ENCODE data around the gene OR10G6. TPM values are rescaled to one million over a fixed set of nuclear protein-coding genes. Genes with fewer than 3 reads are reported as not detected.
"Not testable (repeated sequence)": the region's sequence is repeated elsewhere in the genome, so short reads cannot be mapped to it uniquely, and the experiment has no call there.

The OR10G6 gene
- total RNA-seq (not detected), total RNA-seq (0 to 0.06 (median 0) reads per million in 29 experiments)
- total RNA-seq (2013) = not detected

- Mint-ChIP-seq H3K27me3 (no peaks in the 10 kb centered on the region), H3K36me3 (no peaks in the 10 kb centered on the region), H3K4me1 (no peaks in the 10 kb centered on the region), H3K27ac (no peak within 1 kb of the TSS), H3K9me3 (no peaks in the 10 kb centered on the region), H3K4me3 (no peak within 1 kb of the TSS)
- no peak within 1 kb of the TSS for H3K4me3 ChIP-seq (ENCODE audit: control insufficient read depth in 1 of 2, extremely low read depth in 1 of 2, low read length in 1 of 2)
- H3K36me3 ChIP-seq (ENCODE audit: control insufficient read depth in 2 of 2, extremely low read depth in 1 of 2, insufficient read depth in 1 of 2, low read length in 1 of 2) = no peaks in the 10 kb centered on the region
- DNase-seq = no peak
- ChIA-PET POLR2A (no interaction called here), CTCF (no interaction called here)
- WGBS (ENCODE audit: insufficient coverage) = no CpG with 5 or more reads among the region's 1 CpG
- ATAC-seq (replicated peaks in 1 of 4) = no peak
- H3K4me1 ChIP-seq (ENCODE audit: control insufficient read depth in 1 of 2, extremely low read depth in 1 of 2, insufficient read depth in 2 of 2, low read length in 2 of 2) = no peaks in the 10 kb centered on the region
- H3K27me3 ChIP-seq (replicated peaks in 1 of 2; ENCODE audit: control insufficient read depth in 2 of 2, extremely low read depth in 1 of 2, insufficient read depth in 2 of 2, low read length in 1 of 2) = no peaks in the 10 kb centered on the region
- H3K27ac ChIP-seq (ENCODE audit: low read length) = no peak within 1 kb of the TSS
- H3K9me3 ChIP-seq = no peaks in the 10 kb centered on the region
Observed at GRCh38 chr11:123995119-123995518, at the start of gene OR10G6. OR10G6 (minus strand) TSS chr11:123995161; CDS start chr11:123995161, 0 bp downstream.

GRCh38 chr11:124043420-124043819, 48.5 kb upstream of the OR10G6 start:
- Mint-ChIP-seq H3K4me1 (no peaks in the 10 kb centered on the region), H3K27ac (no peak overlapping the region), H3K27me3 (no peaks in the 10 kb centered on the region), H3K36me3 (no peaks in the 10 kb centered on the region), H3K9me3 (no peaks in the 10 kb centered on the region), H3K4me3 (no peak overlapping the region)
- no peak for ATAC-seq (replicated peaks in 1 of 4)
- no peak overlapping the region for H3K27ac ChIP-seq (ENCODE audit: low read length)
- H3K4me3 ChIP-seq (ENCODE audit: control insufficient read depth in 1 of 2, extremely low read depth in 1 of 2, low read length in 1 of 2) = no peak overlapping the region
- H3K36me3 ChIP-seq (ENCODE audit: control insufficient read depth in 2 of 2, extremely low read depth in 1 of 2, insufficient read depth in 1 of 2, low read length in 1 of 2) = no peaks in the 10 kb centered on the region
- no peaks in the 10 kb centered on the region for H3K9me3 ChIP-seq
- CTCF ChIA-PET = no interaction called here
- H3K27me3 ChIP-seq (replicated peaks in 1 of 2; ENCODE audit: control insufficient read depth in 2 of 2, extremely low read depth in 1 of 2, insufficient read depth in 2 of 2, low read length in 1 of 2) = no peaks in the 10 kb centered on the region
- no peaks in the 10 kb centered on the region for H3K4me1 ChIP-seq (ENCODE audit: control insufficient read depth in 1 of 2, extremely low read depth in 1 of 2, insufficient read depth in 2 of 2, low read length in 2 of 2)
- no CpG with 5 or more reads among the region's 4 CpGs for WGBS (ENCODE audit: insufficient coverage)
- no peak for DNase-seq
- POLR2A ChIA-PET = no interaction called here

- CTCF ChIA-PET = interaction anchor here in 1 of 2 donors (0.9 kb wide), 1 partner anchor 10 kb away, joined by 3 read pairs; no protein-coding TSS in a partner anchor
- DNase-seq = no peak
- no peaks in the 10 kb centered on the region for H3K4me1 ChIP-seq (ENCODE audit: control insufficient read depth in 1 of 2, extremely low read depth in 1 of 2, insufficient read depth in 2 of 2, low read length in 2 of 2)
- no peaks in the 10 kb centered on the region for H3K4me1 Mint-ChIP-seq
- no peak within 1 kb of the TSS for H3K27ac Mint-ChIP-seq
- POLR2A ChIA-PET = no interaction called here
- no peak within 1 kb of the TSS for H3K4me3 ChIP-seq (ENCODE audit: control insufficient read depth in 1 of 2, extremely low read depth in 1 of 2, low read length in 1 of 2)
- no peaks in the 10 kb centered on the region for H3K36me3 ChIP-seq (ENCODE audit: control insufficient read depth in 2 of 2, extremely low read depth in 1 of 2, insufficient read depth in 1 of 2, low read length in 1 of 2)
- no peak within 1 kb of the TSS for H3K27ac ChIP-seq (ENCODE audit: low read length)
- H3K27me3 ChIP-seq (replicated peaks in 1 of 2; ENCODE audit: control insufficient read depth in 2 of 2, extremely low read depth in 1 of 2, insufficient read depth in 2 of 2, low read length in 1 of 2) = no peaks in the 10 kb centered on the region
- H3K36me3 Mint-ChIP-seq = no peaks in the 10 kb centered on the region
- WGBS (ENCODE audit: insufficient coverage) = no CpG with 5 or more reads among the region's 1 CpG
- no peak for ATAC-seq (replicated peaks in 1 of 4)
- H3K9me3 Mint-ChIP-seq = no peaks in the 10 kb centered on the region
- H3K9me3 ChIP-seq = no peaks in the 10 kb centered on the region
- no peak within 1 kb of the TSS for H3K4me3 Mint-ChIP-seq
- peaks cover 4 to 9% of the 10 kb centered on the region in 2 donors for H3K27me3 Mint-ChIP-seq
Observed at GRCh38 chr11:124041254-124041653, 46.3 kb upstream of the OR10G6 start, which contains the start of gene OR10G7. OR10G7 (minus strand) TSS chr11:124041325; CDS start chr11:124039001, 2,324 bp downstream.

GRCh38 chr11:124039557-124039956, 44.6 kb upstream of the OR10G6 start:
- no peak for ATAC-seq (replicated peaks in 1 of 4)
- Histone ChIP-seq H3K4me3 (ENCODE audit: control insufficient read depth in 1 of 2, extremely low read depth in 1 of 2, low read length in 1 of 2) (no peak overlapping the region), H3K27me3 (replicated peaks in 1 of 2; ENCODE audit: control insufficient read depth in 2 of 2, extremely low read depth in 1 of 2, insufficient read depth in 2 of 2, low read length in 1 of 2) (no peaks in the 10 kb centered on the region), H3K9me3 (no peaks in the 10 kb centered on the region), H3K4me1 (ENCODE audit: control insufficient read depth in 1 of 2, extremely low read depth in 1 of 2, insufficient read depth in 2 of 2, low read length in 2 of 2) (no peaks in the 10 kb centered on the region), H3K36me3 (ENCODE audit: control insufficient read depth in 2 of 2, extremely low read depth in 1 of 2, insufficient read depth in 1 of 2, low read length in 1 of 2) (no peaks in the 10 kb centered on the region), H3K27ac (ENCODE audit: low read length) (no peak overlapping the region)
- peaks cover 7 to 17% of the 10 kb centered on the region in 2 donors for H3K27me3 Mint-ChIP-seq
- H3K4me3 Mint-ChIP-seq = no peak overlapping the region
- no peak overlapping the region for H3K27ac Mint-ChIP-seq
- no peaks in the 10 kb centered on the region for H3K36me3 Mint-ChIP-seq
- DNase-seq = no peak
- 100% methylated on average over 3 of the region's 9 CpGs for WGBS (ENCODE audit: insufficient coverage)
- ChIA-PET CTCF (no interaction called here), POLR2A (no interaction called here)
- no peaks in the 10 kb centered on the region for H3K9me3 Mint-ChIP-seq
- no peaks in the 10 kb centered on the region for H3K4me1 Mint-ChIP-seq

- no peak overlapping the region for H3K27ac ChIP-seq (ENCODE audit: low read length)
- CTCF ChIA-PET = no interaction called here
- no peaks in the 10 kb centered on the region for H3K27me3 ChIP-seq (replicated peaks in 1 of 2; ENCODE audit: control insufficient read depth in 2 of 2, extremely low read depth in 1 of 2, insufficient read depth in 2 of 2, low read length in 1 of 2)
- no peaks in the 10 kb centered on the region for H3K4me1 ChIP-seq (ENCODE audit: control insufficient read depth in 1 of 2, extremely low read depth in 1 of 2, insufficient read depth in 2 of 2, low read length in 2 of 2)
- no peaks in the 10 kb centered on the region for H3K36me3 Mint-ChIP-seq
- POLR2A ChIA-PET = no interaction called here
- 100% methylated on average over 1 of the region's 1 CpG for WGBS (ENCODE audit: insufficient coverage)
- no peaks in the 10 kb centered on the region for H3K36me3 ChIP-seq (ENCODE audit: control insufficient read depth in 2 of 2, extremely low read depth in 1 of 2, insufficient read depth in 1 of 2, low read length in 1 of 2)
- ATAC-seq (replicated peaks in 1 of 4) = no peak
- no peaks in the 10 kb centered on the region for H3K9me3 ChIP-seq
- H3K9me3 Mint-ChIP-seq = no peaks in the 10 kb centered on the region
- H3K4me3 Mint-ChIP-seq = no peak overlapping the region
- H3K4me3 ChIP-seq (ENCODE audit: control insufficient read depth in 1 of 2, extremely low read depth in 1 of 2, low read length in 1 of 2) = no peak overlapping the region
- no peak overlapping the region for H3K27ac Mint-ChIP-seq
- H3K4me1 Mint-ChIP-seq = no peaks in the 10 kb centered on the region
- H3K27me3 Mint-ChIP-seq = peaks cover 7 to 20% of the 10 kb centered on the region in 2 donors
- DNase-seq = no peak
Observed at GRCh38 chr11:124036666-124037065, 41.7 kb upstream of the OR10G6 start.

GRCh38 chr11:124026498-124026897, 31.5 kb upstream of the OR10G6 start, which contains the start of gene OR10G8:
OR10G8 (plus strand) TSS chr11:124026798; CDS start chr11:124029623, 2,825 bp downstream.
- no peaks in the 10 kb centered on the region for H3K36me3 ChIP-seq (ENCODE audit: control insufficient read depth in 2 of 2, extremely low read depth in 1 of 2, insufficient read depth in 1 of 2, low read length in 1 of 2)
- H3K4me3 ChIP-seq (ENCODE audit: control insufficient read depth in 1 of 2, extremely low read depth in 1 of 2, low read length in 1 of 2) = no peak within 1 kb of the TSS
- Mint-ChIP-seq H3K27ac (no peak within 1 kb of the TSS), H3K9me3 (no peaks in the 10 kb centered on the region), H3K36me3 (no peaks in the 10 kb centered on the region), H3K27me3 (peaks cover 0 to 2% of the 10 kb centered on the region in 2 donors), H3K4me3 (no peak within 1 kb of the TSS), H3K4me1 (no peaks in the 10 kb centered on the region)
- no peak within 1 kb of the TSS for H3K27ac ChIP-seq (ENCODE audit: low read length)
- CTCF ChIA-PET = no interaction called here
- WGBS (ENCODE audit: insufficient coverage) = no CpG with 5 or more reads among the region's 2 CpGs
- DNase-seq (no peak), ATAC-seq (replicated peaks in 1 of 4) (no peak)
- H3K4me1 ChIP-seq (ENCODE audit: control insufficient read depth in 1 of 2, extremely low read depth in 1 of 2, insufficient read depth in 2 of 2, low read length in 2 of 2) = no peaks in the 10 kb centered on the region
- POLR2A ChIA-PET = no interaction called here
- H3K27me3 ChIP-seq (replicated peaks in 1 of 2; ENCODE audit: control insufficient read depth in 2 of 2, extremely low read depth in 1 of 2, insufficient read depth in 2 of 2, low read length in 1 of 2) = no peaks in the 10 kb centered on the region
- H3K9me3 ChIP-seq = no peaks in the 10 kb centered on the region

- H3K9me3 ChIP-seq; H3K27me3 Mint-ChIP-seq; H3K27ac Mint-ChIP-seq; H3K4me1 ChIP-seq (ENCODE audit: control insufficient read depth in 1 of 2, extremely low read depth in 1 of 2, insufficient read depth in 2 of 2, low read length in 2 of 2); H3K27ac ChIP-seq (ENCODE audit: low read length); H3K36me3 ChIP-seq (ENCODE audit: control insufficient read depth in 2 of 2, extremely low read depth in 1 of 2, insufficient read depth in 1 of 2, low read length in 1 of 2); ATAC-seq (replicated peaks in 1 of 4); H3K4me3 ChIP-seq (ENCODE audit: control insufficient read depth in 1 of 2, extremely low read depth in 1 of 2, low read length in 1 of 2); H3K9me3 Mint-ChIP-seq; CTCF ChIA-PET; POLR2A ChIA-PET; H3K27me3 ChIP-seq (replicated peaks in 1 of 2; ENCODE audit: control insufficient read depth in 2 of 2, extremely low read depth in 1 of 2, insufficient read depth in 2 of 2, low read length in 1 of 2); H3K4me3 Mint-ChIP-seq; DNase-seq; H3K36me3 Mint-ChIP-seq; H3K4me1 Mint-ChIP-seq: not testable (repeated sequence)
- WGBS (ENCODE audit: insufficient coverage) = 17% methylated on average over 1 of the region's 9 CpGs
Observed at GRCh38 chr11:124015837-124016236, 20.9 kb upstream of the OR10G6 start.

Measured in T-cell (primary cell).